ENCODE data around the gene HABP4. TPM values are rescaled to one million over a fixed set of nuclear protein-coding genes. Genes with fewer than 3 reads are reported as not detected.

HABP4 gene
- total RNA-seq, 1 donor from 2014 or later: 6.6 TPM

DNA sequence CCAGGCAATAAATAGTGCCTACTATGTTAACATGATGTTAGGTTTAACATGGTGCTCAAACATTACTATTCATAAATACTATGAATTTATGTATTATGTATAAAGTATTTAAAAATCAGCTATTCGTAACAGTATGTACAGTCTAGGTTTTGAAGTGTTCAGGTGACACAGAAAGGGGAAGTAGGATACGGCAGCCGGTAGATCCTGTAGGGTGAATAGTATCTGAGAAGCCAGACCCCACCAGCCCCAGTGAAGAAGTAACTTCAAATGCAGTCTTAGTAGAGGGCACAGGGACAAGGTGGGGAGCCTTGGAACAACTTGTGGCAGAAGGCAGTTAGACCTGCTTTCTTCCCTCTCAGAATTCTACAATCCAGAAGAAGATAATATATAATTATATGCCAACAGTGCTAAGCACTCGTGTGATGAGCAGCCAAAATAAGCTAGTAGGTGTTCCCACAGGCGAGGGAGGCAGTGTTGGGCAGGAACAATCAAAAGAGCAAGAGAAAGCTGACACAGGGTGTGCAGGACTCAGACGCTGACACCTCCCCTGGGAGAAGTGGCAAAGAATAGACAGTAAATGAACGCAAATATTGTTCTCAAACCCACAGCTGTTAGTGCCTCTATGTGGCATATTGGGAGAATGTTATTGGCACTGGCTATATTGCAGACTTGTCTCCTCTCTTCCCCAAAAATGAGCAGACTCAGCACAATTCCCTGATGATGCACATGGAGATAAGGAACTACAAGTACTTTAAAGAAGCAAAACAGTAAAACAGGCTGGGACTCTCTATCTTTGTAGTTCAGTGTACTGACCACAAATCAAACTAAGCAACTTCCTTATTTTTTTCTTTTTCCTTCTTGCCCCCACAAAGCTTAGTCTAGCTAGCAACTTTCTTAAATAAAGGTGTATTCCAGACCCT is 36.4 kb upstream of the HABP4 start:
- DNase-seq (ENCODE audit: low read depth) (no peak), FAIRE-seq (no peak)
- no peak overlapping the region for H3K4me3 ChIP-seq (ENCODE audit: low read depth, low read length)
- H3K36me3 ChIP-seq (ENCODE audit: control insufficient read depth, insufficient read depth, low read length): no peaks in the 10 kb centered on the region
- TF ChIP-seq, protein P1, sequence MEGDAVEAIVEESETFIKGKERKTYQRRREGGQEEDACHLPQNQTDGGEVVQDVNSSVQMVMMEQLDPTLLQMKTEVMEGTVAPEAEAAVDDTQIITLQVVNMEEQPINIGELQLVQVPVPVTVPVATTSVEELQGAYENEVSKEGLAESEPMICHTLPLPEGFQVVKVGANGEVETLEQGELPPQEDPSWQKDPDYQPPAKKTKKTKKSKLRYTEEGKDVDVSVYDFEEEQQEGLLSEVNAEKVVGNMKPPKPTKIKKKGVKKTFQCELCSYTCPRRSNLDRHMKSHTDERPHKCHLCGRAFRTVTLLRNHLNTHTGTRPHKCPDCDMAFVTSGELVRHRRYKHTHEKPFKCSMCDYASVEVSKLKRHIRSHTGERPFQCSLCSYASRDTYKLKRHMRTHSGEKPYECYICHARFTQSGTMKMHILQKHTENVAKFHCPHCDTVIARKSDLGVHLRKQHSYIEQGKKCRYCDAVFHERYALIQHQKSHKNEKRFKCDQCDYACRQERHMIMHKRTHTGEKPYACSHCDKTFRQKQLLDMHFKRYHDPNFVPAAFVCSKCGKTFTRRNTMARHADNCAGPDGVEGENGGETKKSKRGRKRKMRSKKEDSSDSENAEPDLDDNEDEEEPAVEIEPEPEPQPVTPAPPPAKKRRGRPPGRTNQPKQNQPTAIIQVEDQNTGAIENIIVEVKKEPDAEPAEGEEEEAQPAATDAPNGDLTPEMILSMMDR (IDR thresholded peaks at IDR 0.05; ENCODE audit: insufficient read depth, low read length, severe bottlenecking): no peak
- H3K27me3 ChIP-seq (ENCODE audit: control insufficient read depth, insufficient read depth, low read length): no peaks in the 10 kb centered on the region

DNA sequence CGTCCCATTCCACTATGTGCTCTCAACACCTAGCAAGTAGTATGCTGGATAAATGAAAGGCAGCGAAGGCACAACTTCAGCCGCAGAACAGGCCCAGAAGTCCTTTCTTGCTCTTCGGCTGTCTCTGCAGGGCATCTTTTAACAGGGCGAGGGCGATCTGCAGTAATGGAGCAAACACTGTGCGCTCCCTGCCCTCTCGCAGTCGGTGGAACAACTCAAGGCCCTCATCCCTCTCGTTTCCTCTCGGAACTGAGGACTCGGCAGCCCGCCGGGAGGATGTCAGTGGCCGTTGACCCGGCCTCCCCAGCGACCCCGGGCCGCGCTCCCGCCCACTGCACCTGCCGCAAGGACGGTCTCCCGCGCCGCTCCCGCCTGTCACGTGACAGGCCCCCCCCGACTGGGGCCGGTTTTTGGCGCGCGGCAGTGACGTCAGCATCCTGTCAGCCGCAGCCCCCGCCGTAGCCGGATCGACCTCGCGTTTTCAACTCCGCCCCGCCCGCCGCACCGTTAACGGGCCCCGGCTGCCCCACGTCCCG is 32.9 kb upstream of the HABP4 start:
- H3K36me3 ChIP-seq (ENCODE audit: control insufficient read depth, insufficient read depth, low read length): no peaks in the 10 kb centered on the region
- FAIRE-seq: no peak
- H3K4me3 ChIP-seq (ENCODE audit: low read depth, low read length): peak overlapping the region; percentile 90
- TF ChIP-seq, protein P1 (IDR thresholded peaks at IDR 0.05; ENCODE audit: insufficient read depth, low read length, severe bottlenecking): peak; percentile 3
- H3K27me3 ChIP-seq (ENCODE audit: control insufficient read depth, insufficient read depth, low read length): no peaks in the 10 kb centered on the region
- DNase-seq (ENCODE audit: low read depth): peak; percentile 50

DNA sequence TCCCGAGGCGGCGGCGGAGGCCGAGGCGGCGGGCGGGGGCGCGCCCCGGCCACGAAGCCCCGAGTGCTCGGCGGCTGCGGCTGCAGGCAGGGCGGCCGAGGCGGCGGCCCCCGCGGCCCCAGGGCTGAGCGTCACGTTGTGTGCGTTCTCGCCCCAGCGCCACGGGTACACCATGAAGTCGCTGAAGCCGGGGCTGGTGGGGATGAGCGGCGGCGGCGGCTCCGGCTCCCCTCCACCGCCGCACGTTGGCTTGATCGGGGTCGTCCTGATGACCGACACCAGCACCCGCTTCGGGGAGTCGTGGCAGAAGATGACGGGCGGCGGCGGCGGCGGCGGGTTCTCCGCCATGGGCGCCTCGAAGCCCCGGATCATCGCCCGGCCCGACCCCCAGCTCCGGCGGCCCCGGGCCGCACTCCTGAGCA is 32.3 kb upstream of the HABP4 start:
- DNase-seq (ENCODE audit: low read depth): no peak
- no peaks in the 10 kb centered on the region for H3K36me3 ChIP-seq (ENCODE audit: control insufficient read depth, insufficient read depth, low read length)
- no peak for FAIRE-seq
- no peaks in the 10 kb centered on the region for H3K27me3 ChIP-seq (ENCODE audit: control insufficient read depth, insufficient read depth, low read length)
- peak overlapping the region; percentile 90 for H3K4me3 ChIP-seq (ENCODE audit: low read depth, low read length)
- TF ChIP-seq, protein P1 (IDR thresholded peaks at IDR 0.05; ENCODE audit: insufficient read depth, low read length, severe bottlenecking): no peak

DNA sequence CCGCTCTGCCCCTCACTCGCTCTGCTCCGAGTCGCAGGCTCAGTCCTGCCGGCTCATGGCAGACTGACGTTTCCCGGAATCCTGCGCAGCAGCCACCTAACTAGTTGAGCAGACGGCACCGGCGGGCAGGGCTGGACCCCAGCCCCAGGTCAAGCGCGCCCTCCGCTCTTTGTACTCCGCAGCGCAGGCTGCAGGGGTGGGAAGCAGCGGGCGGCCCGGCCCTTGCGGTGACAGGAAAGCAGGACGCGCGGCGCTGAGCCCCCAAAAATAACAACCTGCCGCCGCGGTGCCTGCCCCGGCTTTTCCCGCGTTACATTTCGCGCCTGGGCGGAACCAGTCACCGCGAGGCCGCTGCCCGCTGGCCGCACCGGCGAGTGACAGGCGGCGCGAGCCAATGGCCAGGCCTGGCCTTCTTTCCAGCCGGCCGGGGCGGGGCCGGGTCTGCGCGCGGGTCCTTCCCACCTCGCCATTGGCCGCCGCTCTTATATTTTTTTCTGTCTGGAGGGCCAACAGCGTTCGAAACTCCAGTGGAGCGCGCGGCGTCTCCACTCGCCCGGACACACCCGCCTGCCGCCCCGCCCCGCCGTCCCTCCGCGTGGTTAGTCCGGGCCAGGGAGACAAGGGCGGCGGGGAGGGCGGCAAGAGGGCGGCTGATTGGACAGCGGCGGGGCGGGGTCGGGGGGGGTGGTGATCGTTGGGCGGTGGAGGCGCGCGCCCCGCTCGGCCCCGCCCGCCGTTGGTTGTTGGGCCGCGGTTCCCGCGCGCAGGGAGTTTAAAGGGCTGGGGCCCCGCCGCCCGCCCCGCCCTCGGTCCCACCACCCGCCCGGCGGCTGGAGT is 31.7 kb upstream of the HABP4 start, which contains the start of gene ZNF367:
Gene ZNF367, minus strand, starts transcription at position 288 of the 837 bp plus-strand sequence. CDS start 338 bp downstream, outside the sequence.
- DNase-seq (ENCODE audit: low read depth) (peak; percentile 87), FAIRE-seq (no peak)
- Histone ChIP-seq H3K27me3 (ENCODE audit: control insufficient read depth, insufficient read depth, low read length) (no peaks in the 10 kb centered on the region), H3K36me3 (ENCODE audit: control insufficient read depth, insufficient read depth, low read length) (no peaks in the 10 kb centered on the region), H3K4me3 (ENCODE audit: low read depth, low read length) (peak within 1 kb of the TSS; percentile 90)
- TF ChIP-seq, protein P1 (IDR thresholded peaks at IDR 0.05; ENCODE audit: insufficient read depth, low read length, severe bottlenecking): no peak

DNA sequence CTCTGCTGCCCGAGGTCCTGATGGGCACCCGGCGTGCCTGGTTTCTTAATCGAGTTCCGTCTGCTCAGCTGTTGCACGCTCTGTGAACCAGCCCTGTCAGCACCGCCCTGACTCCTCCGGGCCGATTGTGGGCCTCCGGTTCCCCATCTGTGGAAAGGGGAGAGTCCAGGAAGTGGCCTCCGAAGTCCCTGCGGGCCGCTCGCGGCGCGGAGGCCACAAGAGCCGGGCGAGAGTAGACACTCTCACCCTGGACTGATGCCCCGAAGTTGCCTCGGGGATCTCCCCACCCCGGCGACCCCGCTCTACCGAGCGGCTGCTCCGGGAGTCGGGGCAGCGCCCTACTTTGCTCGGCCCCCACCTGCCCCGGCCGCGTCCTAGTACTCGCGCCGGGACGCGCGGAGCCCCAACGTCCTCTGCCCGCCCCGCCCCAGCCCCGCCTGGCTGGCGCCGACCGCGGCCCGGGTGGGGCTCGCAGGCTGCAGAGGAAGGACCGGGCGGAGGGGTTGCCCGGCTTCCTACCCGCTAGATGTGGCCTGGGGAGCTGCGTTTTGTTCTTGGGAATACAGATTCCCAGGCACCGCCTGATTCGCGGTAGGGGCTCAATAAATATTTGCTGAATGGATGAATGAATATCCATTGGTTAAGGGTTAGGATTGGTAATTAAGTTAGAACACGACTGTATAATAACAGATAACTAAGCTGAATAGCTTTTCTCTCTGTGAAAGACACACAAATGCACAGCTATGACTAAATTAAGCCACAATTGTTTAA is 30.9 kb upstream of the HABP4 start:
- FAIRE-seq: no peak
- TF ChIP-seq, protein P1 (IDR thresholded peaks at IDR 0.05; ENCODE audit: insufficient read depth, low read length, severe bottlenecking): no peak
- H3K36me3 ChIP-seq (ENCODE audit: control insufficient read depth, insufficient read depth, low read length): no peaks in the 10 kb centered on the region
- H3K4me3 ChIP-seq (ENCODE audit: low read depth, low read length): peak overlapping the region; percentile 90
- no peaks in the 10 kb centered on the region for H3K27me3 ChIP-seq (ENCODE audit: control insufficient read depth, insufficient read depth, low read length)
- DNase-seq (ENCODE audit: low read depth): peak; percentile 22

Data from bronchial epithelial cell (primary cell).